Measurements from ENCODE around the gene PIGQ. TPM values are rescaled to one million over a fixed set of nuclear protein-coding genes. Genes with fewer than 3 reads are reported as not detected.

The PIGQ gene
- total and polyA plus RNA-seq, 11 donors: 16.4 to 39.5 (median 22.0) TPM

GRCh38 chr16:537415-538335, 32.1 kb upstream of the PIGQ start:
- Histone ChIP-seq H3K4me1 (peaks cover 0 to 23% (median 6%) of the 10 kb centered on the region in 12 donors), H3K4me3 (no peak overlapping the region), H3K27ac (no peak overlapping the region), H3K9me3 (no peaks in the 10 kb centered on the region), H3K27me3 (no peaks in the 10 kb centered on the region), H3K36me3 (peaks cover 0 to 34% (median 7%) of the 10 kb centered on the region in 9 donors)
- TF ChIP-seq CTCF (IDR thresholded peaks at IDR 0.05) (no peak), POLR2A (IDR thresholded peaks at IDR 0.05) (no peak)
- 96 to 97% (median 97%) methylated on average over 40 to 60 of the region's 60 CpGs for WGBS, 4 donors
- DNase-seq: no peak
- no peak for ATAC-seq
- intact Hi-C loops (cut with DNase I): no loop called here

GRCh38 chr16:539901-540530, 29.8 kb upstream of the PIGQ start:
- H3K4me1 ChIP-seq: peaks cover 0 to 6% (median 0%) of the 10 kb centered on the region in 12 donors
- DNase-seq: no peak
- H3K4me3 ChIP-seq: no peak overlapping the region
- no peak for ATAC-seq
- H3K36me3 ChIP-seq: peaks cover 0 to 34% (median 7%) of the 10 kb centered on the region in 9 donors
- H3K9me3 ChIP-seq: no peaks in the 10 kb centered on the region
- H3K27me3 ChIP-seq: no peaks in the 10 kb centered on the region
- 92 to 96% (median 93%) methylated on average over 20 to 34 of the region's 34 CpGs for WGBS, 4 donors
- TF ChIP-seq CTCF (IDR thresholded peaks at IDR 0.05) (no peak), POLR2A (IDR thresholded peaks at IDR 0.05) (no peak)
- intact Hi-C loops (cut with DNase I): no loop called here
- no peak overlapping the region for H3K27ac ChIP-seq

- intact Hi-C loops (cut with DNase I): no loop called here
- TF ChIP-seq POLR2A (IDR thresholded peaks at IDR 0.05) (no peak), CTCF (IDR thresholded peaks at IDR 0.05) (no peak)
- Histone ChIP-seq H3K4me1 (no peaks in the 10 kb centered on the region), H3K4me3 (no peak overlapping the region), H3K36me3 (peaks cover 0 to 40% (median 7%) of the 10 kb centered on the region in 9 donors), H3K9me3 (no peaks in the 10 kb centered on the region), H3K27me3 (no peaks in the 10 kb centered on the region), H3K27ac (no peak overlapping the region)
- WGBS, 4 donors: 91 to 93% (median 92%) methylated on average over 20 to 29 of the region's 29 CpGs
- DNase-seq (no peak), ATAC-seq (no peak)
These were observed 29.0 kb upstream of the PIGQ start for GRCh38 chr16:540645-541340.

Measured in heart left ventricle (tissue), 16 donors.